Adipose tissue (tissue), 3 donors: ENCODE results near the gene GLDC. TPM values are rescaled to one million over a fixed set of nuclear protein-coding genes. Genes with fewer than 3 reads are reported as not detected.
"Not testable (repeated sequence)": the region's sequence is repeated elsewhere in the genome, so short reads cannot be mapped to it uniquely, and the experiment has no call there.

Experiments
- H3K27ac ChIP-seq: one replicate; pipeline ENCODE4 v1.5.1; 2013; ENCODE audit warnings: low read depth, low read length
- WGBS, 3 donors: extraction: QIAGEN DNeasy Blood & Tissue Kit; methylation state at CpG; one replicate each; pipeline ENCODE4 v1.1.7; 2013; 5-methylcytosine and 5-hydroxymethylcytosine counted together
- polyA plus RNA-seq, 3 donors: library from polyadenylated mRNA; stranded (reverse); fragments of 200-250 nt; gene quantifications; one replicate each; pipeline ENCODE4 v1.2.3, GENCODE V29; 2013
- donor health status: healthy with polysubstance abuse.
- donor health status: Bipolar disorder and iron deficiency.
- donor health status: healthy.

The GLDC gene
- polyA plus RNA-seq, 3 donors, result 0.07 to 0.45 (median 0.12) TPM

GRCh38 chr9:6552033-6552432 is 93.5 kb downstream of the GLDC start:
- H3K27ac ChIP-seq, result no peak overlapping the region
- 83 to 92% (median 87%) methylated on average over 3 of the region's 3 CpGs for WGBS, 3 donors

GRCh38 chr9:6551136-6551535 is 94.4 kb downstream of the GLDC start:
- WGBS, 3 donors, result 62 to 66% (median 62%) methylated on average over 2 of the region's 2 CpGs
- H3K27ac ChIP-seq, result no peak overlapping the region

GRCh38 chr9:6549106-6549800 is 96.3 kb downstream of the GLDC start:
- no peak overlapping the region for H3K27ac ChIP-seq
- WGBS, 3 donors, result 62 to 77% (median 73%) methylated on average over 8 of the region's 8 CpGs

- no peak overlapping the region for H3K27ac ChIP-seq
- 91 to 93% (median 92%) methylated on average over 8 of the region's 8 CpGs for WGBS, 3 donors
Observed at GRCh38 chr9:6545017-6545691, 100.4 kb downstream of the GLDC start.

- WGBS, 3 donors, result 58 to 62% (median 59%) methylated on average over 6 of the region's 6 CpGs
- no peak overlapping the region for H3K27ac ChIP-seq
Observed at GRCh38 chr9:6543204-6543603, 102.3 kb downstream of the GLDC start.

- H3K27ac ChIP-seq, result not testable (repeated sequence)
- WGBS, 3 donors, result 83 to 92% (median 87%) methylated on average over 5 of the region's 5 CpGs
Observed at GRCh38 chr9:6542617-6543016, 102.9 kb downstream of the GLDC start.

- H3K27ac ChIP-seq, result no peak overlapping the region
- 36 to 61% (median 61%) methylated on average over 3 of the region's 3 CpGs for WGBS, 3 donors
Observed at GRCh38 chr9:6538666-6539071, 106.9 kb downstream of the GLDC start.

GRCh38 chr9:6535594-6535993 is 109.9 kb downstream of the GLDC start:
- WGBS, 3 donors, result 90 to 96% (median 94%) methylated on average over 3 of the region's 3 CpGs
- H3K27ac ChIP-seq, result no peak overlapping the region

GRCh38 chr9:6525326-6526045 is 120.0 kb downstream of the GLDC start:
- H3K27ac ChIP-seq, result no peak overlapping the region
- 48 to 70% (median 51%) methylated on average over 2 of the region's 2 CpGs for WGBS, 3 donors

DNA sequence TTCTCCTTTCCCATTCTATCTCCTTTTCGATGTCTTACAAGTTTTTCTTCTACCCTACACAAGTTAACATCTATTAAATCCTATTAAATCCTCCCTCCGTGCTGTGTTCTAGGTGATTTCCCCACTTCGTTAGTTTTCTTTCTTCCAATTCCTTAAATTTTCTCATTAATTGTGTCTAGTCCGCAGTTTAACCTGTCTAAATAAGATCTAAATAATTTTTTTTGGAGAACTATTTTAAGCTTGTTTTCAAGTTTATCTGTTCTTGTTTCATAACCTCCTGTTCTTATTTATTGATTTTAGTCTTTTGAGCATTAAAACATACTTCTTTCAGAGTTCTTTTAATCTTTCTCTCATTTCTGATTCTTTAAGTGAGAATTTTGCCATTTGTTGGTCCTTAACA is 123.3 kb downstream of the GLDC start:
- no peak overlapping the region for H3K27ac ChIP-seq
- 96 to 98% (median 98%) methylated on average over 4 of the region's 4 CpGs for WGBS, 3 donors

- 71 to 83% (median 76%) methylated on average over 3 of the region's 3 CpGs for WGBS, 3 donors
- H3K27ac ChIP-seq, result no peak overlapping the region
Observed at GRCh38 chr9:6512085-6512657, 133.4 kb downstream of the GLDC start.

GRCh38 chr9:6506571-6506970 is 139.0 kb downstream of the GLDC start:
- H3K27ac ChIP-seq, result no peak overlapping the region
- 80 to 85% (median 84%) methylated on average over 2 of the region's 2 CpGs for WGBS, 3 donors

DNA sequence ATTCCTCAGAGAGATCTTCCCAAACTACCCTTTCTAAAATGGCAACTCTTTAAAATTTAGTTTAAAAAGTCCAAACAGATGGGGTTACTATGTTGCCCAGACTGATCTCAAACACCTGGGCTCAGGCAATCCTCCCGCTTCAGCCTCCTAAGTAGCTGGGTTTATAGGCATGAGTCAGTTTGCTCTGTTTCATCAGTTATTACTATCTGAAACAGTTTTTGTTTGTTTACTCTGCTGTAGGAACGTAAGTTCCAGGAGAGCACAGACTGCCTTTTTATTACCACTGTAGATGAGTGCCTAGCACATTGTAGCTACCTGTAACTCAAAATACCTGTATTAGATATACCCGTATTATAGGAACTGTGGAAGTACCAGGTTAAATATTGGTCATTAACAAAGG is 143.1 kb downstream of the GLDC start:
- H3K27ac ChIP-seq, result no peak overlapping the region
- WGBS, 3 donors, result 77 to 97% (median 94%) methylated on average over 3 of the region's 3 CpGs

DNA sequence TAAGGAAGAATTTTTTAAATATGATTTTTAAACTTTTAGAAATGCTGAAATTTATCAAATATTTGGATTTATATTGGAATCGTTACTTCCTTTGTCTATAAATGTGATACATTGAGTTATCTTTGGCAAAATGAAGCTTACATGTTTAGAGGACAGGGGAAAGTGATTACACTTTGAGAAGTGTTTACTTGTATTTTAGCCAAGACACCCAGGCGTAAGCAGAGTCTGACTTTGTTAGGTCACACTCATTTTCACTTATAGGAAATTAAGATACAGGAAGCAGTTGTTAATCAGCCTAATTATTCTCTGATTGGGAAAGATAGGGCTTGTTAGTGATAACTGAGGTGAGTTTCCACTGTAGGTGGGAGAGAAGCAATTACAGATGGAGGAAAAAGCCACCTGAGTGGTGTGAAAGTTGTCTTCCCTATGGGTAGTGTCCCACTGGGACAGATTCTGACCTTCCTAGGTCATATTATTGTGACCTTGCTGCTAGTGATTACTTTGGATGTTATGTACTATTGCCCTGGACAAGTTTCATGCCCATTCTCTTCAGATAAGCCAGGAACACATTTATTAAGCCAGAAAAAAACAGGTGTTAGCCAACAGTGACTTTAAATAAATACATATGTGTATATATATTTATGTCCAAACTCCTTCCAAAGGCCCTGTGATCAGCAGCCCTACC is 143.9 kb downstream of the GLDC start:
- H3K27ac ChIP-seq, result no peak overlapping the region
- WGBS, 3 donors, result 66 to 89% (median 87%) methylated on average over 2 of the region's 2 CpGs

DNA sequence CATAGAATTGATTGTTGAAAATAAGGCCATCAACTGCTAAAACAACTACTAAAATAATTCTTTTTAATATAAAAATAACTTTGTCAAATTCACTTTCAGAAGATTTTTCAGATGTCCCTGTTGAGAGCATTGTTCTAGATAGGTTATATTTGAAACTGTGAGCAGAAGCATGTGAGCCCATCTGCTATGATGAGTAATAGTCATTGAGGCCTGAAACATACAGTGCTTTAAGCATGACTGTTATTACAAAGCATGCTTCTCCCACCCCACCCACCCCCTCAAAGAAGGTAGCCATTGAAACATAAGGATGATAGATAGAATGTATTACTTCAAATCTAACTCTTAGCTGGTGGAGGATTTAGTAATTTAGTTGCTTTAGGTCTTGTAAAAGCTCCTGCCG is 146.5 kb downstream of the GLDC start:
- WGBS, 3 donors, result 94 to 98% (median 97%) methylated on average over 1 of the region's 1 CpG
- no peak overlapping the region for H3K27ac ChIP-seq

DNA sequence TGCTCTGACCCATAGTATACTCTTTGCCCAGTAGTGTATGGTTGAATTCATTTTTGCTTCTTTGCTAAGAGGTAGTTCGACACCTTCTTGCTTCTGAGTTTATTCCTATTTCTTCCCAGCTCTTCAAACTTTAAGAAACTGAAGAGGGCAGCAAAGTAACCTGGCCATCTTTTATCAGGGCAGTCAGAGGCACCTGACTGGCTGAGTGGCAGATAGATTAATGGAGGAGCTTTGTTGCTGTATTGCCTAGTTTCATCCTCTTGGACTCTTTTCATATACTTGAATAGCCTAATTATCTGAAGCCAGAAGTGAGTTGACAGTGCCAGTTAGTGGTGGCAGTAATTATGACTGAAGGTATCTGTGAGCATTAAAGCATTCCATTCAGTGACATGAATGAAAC is 150.1 kb downstream of the GLDC start:
- no peak overlapping the region for H3K27ac ChIP-seq
- WGBS, 3 donors, result 91 to 97% (median 97%) methylated on average over 1 of the region's 1 CpG

GRCh38 chr9:6490863-6491262 is 154.7 kb downstream of the GLDC start:
- 84 to 100% (median 98%) methylated on average over 2 of the region's 2 CpGs for WGBS, 3 donors
- no peak overlapping the region for H3K27ac ChIP-seq

GRCh38 chr9:6489099-6489498 is 156.4 kb downstream of the GLDC start:
- 63 to 98% (median 81%) methylated on average over 1 of the region's 1 CpG for WGBS, 3 donors
- H3K27ac ChIP-seq, result no peak overlapping the region

DNA sequence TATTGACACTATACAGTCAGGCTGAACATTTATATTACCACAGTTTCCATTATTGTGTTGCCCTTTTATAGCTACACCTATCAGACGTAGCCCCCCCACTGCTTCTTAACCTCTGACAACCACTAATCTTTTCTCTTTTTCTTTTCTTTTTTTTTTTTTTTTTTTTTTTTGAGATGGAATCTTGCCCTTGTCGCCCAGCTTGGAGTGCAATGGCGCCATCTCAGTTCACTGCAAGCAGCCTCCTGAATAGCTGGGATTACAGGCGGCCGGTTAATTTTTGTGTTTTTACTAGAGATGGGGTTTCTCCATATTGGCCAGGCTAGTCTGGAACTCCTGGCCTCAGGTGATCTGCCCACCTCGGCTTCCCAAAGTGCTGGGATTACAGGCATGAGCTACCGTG is 157.1 kb downstream of the GLDC start:
- H3K27ac ChIP-seq, result no peak overlapping the region
- WGBS, 3 donors, result 94 to 97% (median 97%) methylated on average over 7 of the region's 7 CpGs
